ENCODE data around the gene NHEJ1. TPM values are rescaled to one million over a fixed set of nuclear protein-coding genes. Genes with fewer than 3 reads are reported as not detected.

NHEJ1 gene
- total RNA-seq, 2 experiments from 2014 or later, result 12.7 to 14.3 TPM

DNA sequence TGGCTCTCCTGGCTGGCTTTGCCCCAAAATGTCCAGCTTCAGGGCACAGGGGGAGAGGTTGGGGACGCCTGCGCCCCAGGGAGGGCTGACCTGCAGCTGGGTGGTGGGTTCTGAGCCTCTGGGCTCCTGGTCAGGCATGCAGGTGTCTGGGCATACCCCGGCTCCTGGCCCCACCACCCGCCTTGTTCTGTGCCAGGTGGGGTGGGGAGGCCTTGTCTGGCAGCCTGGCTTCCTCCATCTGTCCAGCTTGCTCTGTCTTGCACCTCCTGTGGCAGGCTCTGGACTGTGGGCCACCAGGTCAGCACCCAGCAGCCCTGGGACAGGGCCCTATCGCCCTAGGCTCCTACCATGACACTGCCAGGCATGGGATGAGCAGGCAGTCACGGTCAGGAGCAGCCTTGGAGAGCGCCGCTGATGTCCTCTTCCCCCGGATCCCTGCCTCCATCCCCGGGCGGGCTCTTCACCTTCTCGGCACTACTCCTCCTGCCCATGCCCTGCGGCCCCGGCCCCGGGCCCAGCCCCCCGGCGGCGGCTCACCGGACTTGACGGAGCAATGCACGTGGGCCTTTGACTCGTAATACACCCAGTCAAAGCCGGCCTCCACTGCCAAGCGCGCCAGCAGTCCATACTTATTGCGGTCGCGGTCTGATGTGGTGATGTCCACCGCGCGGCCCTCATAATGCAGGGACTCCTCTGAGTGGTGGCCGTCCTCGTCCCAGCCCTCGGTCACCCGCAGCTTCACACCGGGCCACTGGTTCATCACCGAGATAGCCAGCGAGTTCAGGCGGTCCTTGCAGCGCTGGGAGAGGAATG is 103.5 kb downstream of the NHEJ1 start:
- TF ChIP-seq, protein P1, sequence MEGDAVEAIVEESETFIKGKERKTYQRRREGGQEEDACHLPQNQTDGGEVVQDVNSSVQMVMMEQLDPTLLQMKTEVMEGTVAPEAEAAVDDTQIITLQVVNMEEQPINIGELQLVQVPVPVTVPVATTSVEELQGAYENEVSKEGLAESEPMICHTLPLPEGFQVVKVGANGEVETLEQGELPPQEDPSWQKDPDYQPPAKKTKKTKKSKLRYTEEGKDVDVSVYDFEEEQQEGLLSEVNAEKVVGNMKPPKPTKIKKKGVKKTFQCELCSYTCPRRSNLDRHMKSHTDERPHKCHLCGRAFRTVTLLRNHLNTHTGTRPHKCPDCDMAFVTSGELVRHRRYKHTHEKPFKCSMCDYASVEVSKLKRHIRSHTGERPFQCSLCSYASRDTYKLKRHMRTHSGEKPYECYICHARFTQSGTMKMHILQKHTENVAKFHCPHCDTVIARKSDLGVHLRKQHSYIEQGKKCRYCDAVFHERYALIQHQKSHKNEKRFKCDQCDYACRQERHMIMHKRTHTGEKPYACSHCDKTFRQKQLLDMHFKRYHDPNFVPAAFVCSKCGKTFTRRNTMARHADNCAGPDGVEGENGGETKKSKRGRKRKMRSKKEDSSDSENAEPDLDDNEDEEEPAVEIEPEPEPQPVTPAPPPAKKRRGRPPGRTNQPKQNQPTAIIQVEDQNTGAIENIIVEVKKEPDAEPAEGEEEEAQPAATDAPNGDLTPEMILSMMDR (conservative IDR thresholded peaks at IDR 0.05; ENCODE audit: low read length), result no peak
- TF ChIP-seq EZH2phosphoT487 (IDR thresholded peaks at IDR 0.05; ENCODE audit: borderline replicate concordance, low read depth, low read length), result no peak
- no peaks in the 10 kb centered on the region for H3K79me2 ChIP-seq (ENCODE audit: insufficient read depth, low read depth, low read length)
- no peak overlapping the region for H3K4me3 ChIP-seq (ENCODE audit: low read depth, low read length, poor library complexity, severe bottlenecking)
- no peak overlapping the region for H3K27ac ChIP-seq (ENCODE audit: low read depth, low read length, poor library complexity, severe bottlenecking)
- ChIA-PET CTCF (ENCODE audit: unreplicated experiment) (no interaction called here), POLR2A (no interaction called here)
- no peaks in the 10 kb centered on the region for H4K20me1 ChIP-seq (ENCODE audit: insufficient read depth, low read length)
- no peak for DNase-seq (ENCODE audit: low spot score)
- no peaks in the 10 kb centered on the region for H3K36me3 ChIP-seq (ENCODE audit: insufficient read depth, low read length)
- H3K9me3 ChIP-seq (ENCODE audit: low read length), result no peaks in the 10 kb centered on the region
- H3K9me2 ChIP-seq (ENCODE audit: insufficient read depth, low read length), result no peaks in the 10 kb centered on the region
- no TSS peak for BruUV-seq (replicated peaks)
- H3K4me1 ChIP-seq (ENCODE audit: insufficient read depth, low read length, poor library complexity, severe bottlenecking), result no peaks in the 10 kb centered on the region
- H2AFZ ChIP-seq (ENCODE audit: low read length), result no peak overlapping the region
- intact Hi-C loops (cut with micrococcal nuclease; ENCODE audit: unreplicated experiment), result loop anchor here (5.0 kb wide), 1 partner anchor 45 kb away; no protein-coding TSS in a partner anchor
- no peak overlapping the region for H3K4me2 ChIP-seq (ENCODE audit: low read length)

DNA sequence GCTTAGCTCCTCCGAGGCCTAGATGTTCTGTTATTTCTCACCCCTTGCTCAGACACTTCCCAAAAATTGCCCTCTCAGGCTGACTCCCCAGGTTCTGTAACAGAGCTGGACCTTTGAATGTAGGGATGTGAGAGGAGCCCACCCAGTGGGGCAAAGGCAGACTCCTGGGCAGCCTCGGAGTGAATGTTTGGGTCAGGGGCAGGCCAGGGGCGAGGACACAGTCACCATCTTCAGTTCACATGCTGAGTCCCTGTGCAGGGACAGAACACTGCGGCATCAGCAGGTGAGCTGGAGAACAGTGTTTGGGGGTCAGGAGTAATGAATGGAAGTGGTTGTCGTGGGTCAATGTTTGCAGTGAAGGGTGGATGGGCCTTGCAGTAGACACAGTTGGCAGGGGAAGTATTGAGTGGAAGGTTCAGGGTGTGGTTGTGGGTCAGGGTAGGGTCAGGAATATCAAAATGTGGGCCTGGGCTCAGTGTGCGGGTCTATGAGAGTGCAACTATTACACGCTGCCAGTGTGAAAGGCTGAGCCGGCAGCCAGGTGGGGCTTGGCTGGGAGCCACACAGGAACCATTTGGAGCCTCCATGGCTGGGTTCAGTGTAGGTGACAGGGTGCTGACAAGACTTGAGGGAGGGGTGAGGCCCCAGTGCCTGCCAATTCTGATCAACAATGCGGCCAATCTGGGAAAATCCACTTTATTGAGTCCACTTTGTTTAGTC is 104.3 kb downstream of the NHEJ1 start:
- Histone ChIP-seq H2AFZ (ENCODE audit: low read length) (no peak overlapping the region), H3K4me2 (ENCODE audit: low read length) (no peak overlapping the region), H3K4me3 (ENCODE audit: low read depth, low read length, poor library complexity, severe bottlenecking) (no peak overlapping the region), H3K9me3 (ENCODE audit: low read length) (no peaks in the 10 kb centered on the region), H4K20me1 (ENCODE audit: insufficient read depth, low read length) (no peaks in the 10 kb centered on the region), H3K4me1 (ENCODE audit: insufficient read depth, low read length, poor library complexity, severe bottlenecking) (no peaks in the 10 kb centered on the region), H3K9me2 (ENCODE audit: insufficient read depth, low read length) (no peaks in the 10 kb centered on the region), H3K36me3 (ENCODE audit: insufficient read depth, low read length) (no peaks in the 10 kb centered on the region), H3K79me2 (ENCODE audit: insufficient read depth, low read depth, low read length) (no peaks in the 10 kb centered on the region), H3K27ac (ENCODE audit: low read depth, low read length, poor library complexity, severe bottlenecking) (no peak overlapping the region)
- no TSS peak for BruUV-seq (replicated peaks)
- DNase-seq (ENCODE audit: low spot score), result no peak
- ChIA-PET POLR2A (no interaction called here), CTCF (ENCODE audit: unreplicated experiment) (no interaction called here)
- intact Hi-C loops (cut with micrococcal nuclease; ENCODE audit: unreplicated experiment), result loop anchor here (5.0 kb wide), 1 partner anchor 46 kb away; no protein-coding TSS in a partner anchor
- TF ChIP-seq EZH2phosphoT487 (IDR thresholded peaks at IDR 0.05; ENCODE audit: borderline replicate concordance, low read depth, low read length), result no peak
- TF ChIP-seq, protein P1 (conservative IDR thresholded peaks at IDR 0.05; ENCODE audit: low read length), result no peak
